ENCODE data around the gene PMS1. TPM values are rescaled to one million over a fixed set of nuclear protein-coding genes. Genes with fewer than 3 reads are reported as not detected.
"Not testable (repeated sequence)": the region's sequence is repeated elsewhere in the genome, so short reads cannot be mapped to it uniquely, and the experiment has no call there.

The PMS1 gene
- total and polyA plus RNA-seq, 2 donors (not counting 1 experiment from before 2014, with no cell fraction given): 14.9 to 44.2 TPM

DNA sequence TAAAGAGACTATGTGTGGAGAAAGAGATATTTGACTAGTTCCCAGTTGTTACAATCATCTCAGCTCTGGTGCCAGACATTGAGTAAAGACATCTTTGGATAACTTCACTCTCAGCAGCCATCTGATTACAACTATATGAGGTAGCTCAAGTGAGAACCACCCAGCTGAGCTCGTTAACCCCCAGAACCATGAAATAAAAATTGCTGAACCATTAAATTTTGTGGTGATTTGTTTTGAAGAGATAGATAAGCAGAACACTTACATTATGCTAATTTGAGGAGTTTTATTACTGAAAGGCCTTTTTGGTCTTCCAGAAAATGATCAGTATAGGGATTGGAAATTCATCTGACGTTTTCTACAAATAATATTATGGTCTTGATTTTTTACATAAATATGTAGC lies 101.1 kb downstream of the PMS1 start:
- Mint-ChIP-seq H3K27me3 (no peaks in the 10 kb centered on the region), H3K9me3 (ENCODE audit: insufficient read depth) (no peaks in the 10 kb centered on the region), H3K4me3 (no peak overlapping the region), H3K27ac (no peak overlapping the region), H3K4me1 (no peaks in the 10 kb centered on the region)
- Histone ChIP-seq H3K4me2 (replicated peaks; ENCODE audit: low read depth, low read length, poor library complexity, severe bottlenecking) (no peak overlapping the region), H3K9ac (ENCODE audit: low read length) (no peak overlapping the region), H3K79me2 (ENCODE audit: control insufficient read depth, insufficient read depth, low read length) (no peaks in the 10 kb centered on the region), H3K27me3 (replicated peaks in 1 of 4; ENCODE audit: control extremely low read depth in 1 of 4, control insufficient read depth in 3 of 4, insufficient read depth in 4 of 4, low read length in 3 of 4) (no peaks in the 10 kb centered on the region), H3K4me3 (ENCODE audit: control extremely low read depth in 1 of 5, extremely low read depth in 1 of 5, insufficient read depth in 1 of 5, low read depth in 2 of 5, low read length in 4 of 5) (no peak overlapping the region), H3K36me3 (replicated peaks in 1 of 2; ENCODE audit: control extremely low read depth in 1 of 2, control insufficient read depth in 1 of 2, extremely low read depth in 1 of 2, insufficient read depth in 2 of 2, low read length in 1 of 2) (no peaks in the 10 kb centered on the region), H3K4me1 (ENCODE audit: control insufficient read depth in 2 of 2, insufficient read depth in 2 of 2, low read length in 2 of 2) (no peaks in the 10 kb centered on the region), H2AFZ (ENCODE audit: insufficient read depth, low read depth, low read length, poor library complexity, severe bottlenecking) (no peak overlapping the region), H3K27ac (ENCODE audit: low read length in 2 of 2) (no peak overlapping the region), H3K9me3 (ENCODE audit: control extremely low read depth in 1 of 3, control insufficient read depth in 2 of 3, insufficient read depth in 1 of 3, low read length in 2 of 3) (no peaks in the 10 kb centered on the region), H4K20me1 (ENCODE audit: control insufficient read depth, insufficient read depth, low read length, poor library complexity, severe bottlenecking) (no peaks in the 10 kb centered on the region)
- no peak for DNase-seq
- POLR2A ChIA-PET: no interaction called here
- no CpG with 5 or more reads among the region's 2 CpGs for WGBS (ENCODE audit: insufficient coverage)
- intact Hi-C loops (cut with micrococcal nuclease): no loop called here
- CTCF ChIA-PET: interaction anchor here (1.1 kb wide), 1 partner anchor 184 kb away, joined by 3 read pairs; no protein-coding TSS in a partner anchor
- TF ChIP-seq, protein P1, sequence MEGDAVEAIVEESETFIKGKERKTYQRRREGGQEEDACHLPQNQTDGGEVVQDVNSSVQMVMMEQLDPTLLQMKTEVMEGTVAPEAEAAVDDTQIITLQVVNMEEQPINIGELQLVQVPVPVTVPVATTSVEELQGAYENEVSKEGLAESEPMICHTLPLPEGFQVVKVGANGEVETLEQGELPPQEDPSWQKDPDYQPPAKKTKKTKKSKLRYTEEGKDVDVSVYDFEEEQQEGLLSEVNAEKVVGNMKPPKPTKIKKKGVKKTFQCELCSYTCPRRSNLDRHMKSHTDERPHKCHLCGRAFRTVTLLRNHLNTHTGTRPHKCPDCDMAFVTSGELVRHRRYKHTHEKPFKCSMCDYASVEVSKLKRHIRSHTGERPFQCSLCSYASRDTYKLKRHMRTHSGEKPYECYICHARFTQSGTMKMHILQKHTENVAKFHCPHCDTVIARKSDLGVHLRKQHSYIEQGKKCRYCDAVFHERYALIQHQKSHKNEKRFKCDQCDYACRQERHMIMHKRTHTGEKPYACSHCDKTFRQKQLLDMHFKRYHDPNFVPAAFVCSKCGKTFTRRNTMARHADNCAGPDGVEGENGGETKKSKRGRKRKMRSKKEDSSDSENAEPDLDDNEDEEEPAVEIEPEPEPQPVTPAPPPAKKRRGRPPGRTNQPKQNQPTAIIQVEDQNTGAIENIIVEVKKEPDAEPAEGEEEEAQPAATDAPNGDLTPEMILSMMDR (IDR thresholded peaks at IDR 0.05): no peak
- ATAC-seq (ENCODE audit: low read depth): no peak

DNA sequence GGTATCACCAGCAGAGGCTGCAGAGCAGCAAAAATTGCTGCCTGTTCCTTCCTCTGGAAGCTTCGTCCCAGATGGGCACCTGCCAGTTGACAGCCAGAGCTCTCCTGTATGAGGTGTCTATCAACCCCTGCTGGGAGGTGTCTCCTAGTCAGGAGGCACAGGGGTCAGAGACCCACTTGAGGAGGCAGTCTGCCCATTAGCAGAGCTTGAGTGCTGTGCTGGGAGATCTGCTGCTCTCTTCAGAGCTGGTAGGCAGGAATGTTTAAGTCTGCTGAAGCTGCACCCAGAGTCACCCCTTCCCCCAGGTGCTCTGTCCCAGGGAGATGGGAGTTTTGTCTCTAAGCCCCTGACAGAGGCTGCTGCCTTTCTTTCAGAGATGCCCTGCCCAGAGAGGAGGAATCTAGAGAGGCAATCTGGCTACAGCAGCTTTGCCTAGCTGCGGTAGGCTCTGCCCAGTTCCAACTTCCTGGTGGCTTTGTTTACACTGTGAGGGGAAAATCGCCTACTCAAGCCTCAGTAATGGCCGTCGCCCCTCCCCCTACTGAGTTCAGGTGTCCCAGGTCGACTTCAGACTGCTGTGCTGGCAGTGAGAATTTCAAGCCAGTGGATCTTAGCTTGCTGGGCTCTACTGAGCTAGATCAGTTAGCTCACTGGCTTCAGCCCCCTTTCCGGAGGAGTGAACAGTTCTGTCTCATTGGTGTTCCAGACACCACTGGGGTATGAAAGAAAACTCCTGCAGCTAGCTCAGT lies 108.5 kb downstream of the PMS1 start:
- intact Hi-C loops (cut with micrococcal nuclease); H3K27ac Mint-ChIP-seq; H3K27ac ChIP-seq (ENCODE audit: low read length in 2 of 2); ATAC-seq (ENCODE audit: low read depth); H3K36me3 ChIP-seq (replicated peaks in 1 of 2; ENCODE audit: control extremely low read depth in 1 of 2, control insufficient read depth in 1 of 2, extremely low read depth in 1 of 2, insufficient read depth in 2 of 2, low read length in 1 of 2); H3K4me1 ChIP-seq (ENCODE audit: control insufficient read depth in 2 of 2, insufficient read depth in 2 of 2, low read length in 2 of 2); H3K4me1 Mint-ChIP-seq; H2AFZ ChIP-seq (ENCODE audit: insufficient read depth, low read depth, low read length, poor library complexity, severe bottlenecking); H3K4me3 Mint-ChIP-seq; H3K9me3 ChIP-seq (ENCODE audit: control extremely low read depth in 1 of 3, control insufficient read depth in 2 of 3, insufficient read depth in 1 of 3, low read length in 2 of 3); H3K79me2 ChIP-seq (ENCODE audit: control insufficient read depth, insufficient read depth, low read length); H3K4me2 ChIP-seq (replicated peaks; ENCODE audit: low read depth, low read length, poor library complexity, severe bottlenecking); H4K20me1 ChIP-seq (ENCODE audit: control insufficient read depth, insufficient read depth, low read length, poor library complexity, severe bottlenecking); H3K27me3 Mint-ChIP-seq; H3K4me3 ChIP-seq (ENCODE audit: control extremely low read depth in 1 of 5, extremely low read depth in 1 of 5, insufficient read depth in 1 of 5, low read depth in 2 of 5, low read length in 4 of 5); H3K27me3 ChIP-seq (replicated peaks in 1 of 4; ENCODE audit: control extremely low read depth in 1 of 4, control insufficient read depth in 3 of 4, insufficient read depth in 4 of 4, low read length in 3 of 4); POLR2A ChIA-PET; DNase-seq; H3K9me3 Mint-ChIP-seq (ENCODE audit: insufficient read depth); H3K9ac ChIP-seq (ENCODE audit: low read length): not testable (repeated sequence)
- CTCF ChIA-PET: interaction anchor here (0.7 kb wide), 1 partner anchor 22 kb away, joined by 3 read pairs; no protein-coding TSS in a partner anchor
- 83% methylated on average over 7 of the region's 7 CpGs for WGBS (ENCODE audit: insufficient coverage)
